HT1080 (cell line): ENCODE results near the gene CIDEB. TPM values are rescaled to one million over a fixed set of nuclear protein-coding genes. Genes with fewer than 3 reads are reported as not detected.

Source experiments
- DNase-seq: peaks from one replicate; pipeline ENCODE4 v3.0.0-alpha.2; 2015; ENCODE audit warnings: low read depth
- total RNA-seq: library from RNA; depleted of rRNA; stranded (reverse); fragments of >200 nt; shearing (Covaris generic); gene quantifications from 2 replicates; pipeline ENCODE4 v1.2.3, GENCODE V29; 2014

CIDEB gene
- total RNA-seq, 1 experiment from 2014 or later, result 0.10 TPM

GRCh38 chr14:24270537-24271133 is 37.1 kb downstream of the CIDEB start:
- no peak for DNase-seq

GRCh38 chr14:24269910-24270536 is 37.8 kb downstream of the CIDEB start:
- DNase-seq, result no peak

GRCh38 chr14:24269368-24269767 is 38.4 kb downstream of the CIDEB start:
- no peak for DNase-seq

- no peak for DNase-seq
These were observed 39.6 kb downstream of the CIDEB start for GRCh38 chr14:24268225-24268624.

- DNase-seq, result no peak
These were observed 40.3 kb downstream of the CIDEB start for GRCh38 chr14:24267516-24267915.

- DNase-seq, result no peak
These were observed 41.2 kb downstream of the CIDEB start for GRCh38 chr14:24266344-24267244.

GRCh38 chr14:24264298-24264697 is 43.5 kb downstream of the CIDEB start:
- DNase-seq, result no peak

- DNase-seq, result no peak
These were observed 43.9 kb downstream of the CIDEB start for GRCh38 chr14:24263848-24264247.

GRCh38 chr14:24262821-24263733 is 44.7 kb downstream of the CIDEB start, which contains the start of gene TGM1:
Gene TGM1 (minus strand): TSS chr14:24263177. CDS start chr14:24262352, 825 bp downstream.
- DNase-seq, result no peak

GRCh38 chr14:24261969-24262327 is 45.8 kb downstream of the CIDEB start:
- no peak for DNase-seq

GRCh38 chr14:24261256-24261968 is 46.4 kb downstream of the CIDEB start:
- DNase-seq, result no peak

GRCh38 chr14:24260780-24261157 is 47.0 kb downstream of the CIDEB start:
- no peak for DNase-seq

- DNase-seq, result no peak
These were observed 47.6 kb downstream of the CIDEB start for GRCh38 chr14:24260026-24260779.

GRCh38 chr14:24259282-24260025 is 48.3 kb downstream of the CIDEB start:
- DNase-seq, result no peak

GRCh38 chr14:24258548-24259265 is 49.1 kb downstream of the CIDEB start:
- no peak for DNase-seq

- DNase-seq, result no peak
These were observed 49.7 kb downstream of the CIDEB start for GRCh38 chr14:24258119-24258518.

- no peak for DNase-seq
These were observed 50.8 kb downstream of the CIDEB start for GRCh38 chr14:24256960-24257359.

GRCh38 chr14:24255931-24256711 is 51.7 kb downstream of the CIDEB start:
- no peak for DNase-seq
